HG03558 (cell line): ENCODE results near the gene RGS21.

Experiments
- ATAC-seq: cut with Tn5 transposase; IDR thresholded peaks from one replicate; pipeline ENCODE4 v1.9.1; 2021; ENCODE audit warnings: moderate number of reproducible peaks; ENCODE audit not compliant: unreplicated experiment; ENCODE audit errors: extremely low read depth

Gene RGS21

DNA sequence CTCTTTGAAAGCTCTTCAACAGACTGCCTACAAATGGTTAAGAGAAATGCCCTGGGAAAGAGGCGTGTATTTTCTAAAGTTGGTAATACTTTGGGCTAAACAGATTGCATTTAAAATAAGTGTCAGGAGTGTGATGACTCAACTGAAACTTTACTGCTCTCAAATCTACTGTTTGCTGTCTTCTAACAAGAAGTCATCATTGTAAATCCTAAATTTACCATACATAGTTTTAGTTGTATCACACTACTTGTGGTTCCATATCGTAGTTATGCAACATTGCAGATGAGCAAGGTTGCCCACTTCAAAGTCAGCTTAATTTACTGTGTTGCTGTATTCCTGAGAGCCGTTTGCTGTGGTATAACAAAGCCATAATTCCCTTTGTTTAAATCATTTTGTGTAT, 59.6 kb downstream of the RGS21 start:
- ATAC-seq, result no peak

DNA sequence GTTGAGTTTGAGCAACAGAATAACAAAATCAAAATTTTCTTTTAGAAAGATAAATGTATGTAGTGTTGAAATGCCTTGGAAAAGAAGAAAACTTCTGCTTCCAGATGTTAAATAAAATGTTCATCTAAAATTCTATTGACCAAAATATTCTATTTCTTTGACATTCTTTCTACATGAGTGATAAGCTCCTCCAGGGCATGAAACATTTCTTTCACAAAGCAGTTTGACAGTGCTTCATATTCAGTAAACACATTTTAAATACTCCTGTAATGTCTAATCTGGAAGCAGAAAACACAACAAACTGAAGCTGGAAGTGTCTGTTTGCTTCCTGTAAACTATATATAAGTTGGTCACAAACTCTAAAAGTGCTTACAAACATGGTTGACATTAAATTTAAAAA, 61.5 kb downstream of the RGS21 start:
- ATAC-seq, result no peak

GRCh38 chr1:192378878-192379277, 62.1 kb downstream of the RGS21 start:
- ATAC-seq, result no peak

- ATAC-seq, result no peak
Observed at GRCh38 chr1:192379554-192379953, 62.8 kb downstream of the RGS21 start.

DNA sequence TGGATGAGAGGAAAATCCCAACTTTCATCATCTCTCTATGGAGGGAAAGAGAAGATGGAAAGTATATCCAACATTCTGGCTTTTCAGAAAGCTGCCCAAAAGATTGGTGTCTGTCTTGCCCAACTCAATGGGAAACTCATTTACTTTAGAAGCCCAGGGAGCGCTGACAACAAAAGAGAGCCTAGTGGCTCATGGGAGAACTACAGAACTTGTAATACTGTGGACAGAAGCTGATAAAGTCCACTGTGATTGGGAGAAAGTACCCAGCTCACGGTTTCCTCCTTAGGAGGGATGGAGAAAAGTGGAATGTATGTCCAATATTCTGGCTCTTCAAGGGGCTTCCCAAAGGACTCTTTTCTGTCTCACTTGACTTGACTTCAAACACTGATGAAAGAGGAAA, 66.0 kb downstream of the RGS21 start:
- no peak for ATAC-seq

GRCh38 chr1:192386051-192386650, 69.4 kb downstream of the RGS21 start:
- no peak for ATAC-seq

- ATAC-seq, result no peak
Observed at GRCh38 chr1:192395211-192395610, 78.4 kb downstream of the RGS21 start.

GRCh38 chr1:192395895-192396294, 79.1 kb downstream of the RGS21 start:
- no peak for ATAC-seq

GRCh38 chr1:192399161-192399560, 82.4 kb downstream of the RGS21 start:
- no peak for ATAC-seq

DNA sequence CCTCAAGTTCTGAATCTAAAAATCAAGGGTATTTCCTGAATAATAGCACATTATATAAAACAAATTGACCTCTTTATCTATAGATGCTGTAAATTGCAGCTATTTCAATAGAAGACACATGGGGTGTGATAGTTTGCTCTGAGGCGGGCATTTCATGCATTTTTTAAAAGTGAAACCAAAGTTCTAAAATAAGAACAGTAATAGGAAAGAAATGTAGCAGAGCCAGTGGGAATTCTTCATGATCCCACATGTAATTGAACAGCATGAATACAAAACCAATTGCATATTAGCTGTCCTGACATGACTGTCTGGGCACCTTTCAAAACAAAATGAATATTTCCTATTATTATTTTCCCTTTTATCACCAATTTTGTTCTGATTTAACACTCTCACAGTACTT, 85.0 kb downstream of the RGS21 start:
- no peak for ATAC-seq

GRCh38 chr1:192402571-192402970, 85.8 kb downstream of the RGS21 start:
- no peak for ATAC-seq

DNA sequence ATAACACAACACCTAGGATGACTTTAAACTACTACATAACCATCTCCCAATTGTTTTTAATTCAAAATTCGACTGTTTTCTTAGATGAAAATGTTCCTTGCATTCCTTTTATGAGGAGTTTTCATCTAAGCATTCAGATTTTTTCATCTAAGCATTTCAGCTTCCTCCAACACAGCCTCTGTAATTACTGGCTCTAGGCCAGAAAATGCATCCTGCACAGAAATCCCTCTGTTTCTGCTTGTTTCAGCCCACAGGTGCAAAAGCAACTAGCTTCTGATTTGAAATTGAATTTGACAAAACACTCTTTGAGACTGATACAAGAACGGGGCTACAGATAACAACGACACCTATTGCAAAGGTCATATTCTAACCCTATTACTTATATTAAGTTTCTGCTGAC, 90.4 kb downstream of the RGS21 start:
- ATAC-seq, result no peak
